Panc1 (cell line): Measurements from ENCODE around the gene SLC25A46. TPM values are rescaled to one million over a fixed set of nuclear protein-coding genes. Genes with fewer than 3 reads are reported as not detected.

Experiments used
- ATAC-seq: fragments of 200-7000 bp; cut with Tn5 transposase; 2 replicates; pipeline ENCODE4 v1.9.1; 2020; ENCODE audit warnings: mild to moderate bottlenecking, moderate library complexity
- BruUV-seq: library from RNA; stranded (reverse); fragments of 400-500 nt; replicated peaks from 2 replicates; lab custom pipeline; 2021; lab: Mats Ljungman, UMichigan
- CTCF ChIA-PET: fragments of 300-600 bp; sonication (Branson Sonifier 250); formaldehyde crosslinking; loops from one replicate; lab custom pipeline; 2022; ENCODE audit warnings: antibody characterized with exemption; lab: Charles Lee
- POLR2A ChIA-PET: fragments of 300-600 bp; sonication (Branson Sonifier 250); formaldehyde crosslinking; loops from one replicate; lab custom pipeline; 2022; ENCODE audit warnings: antibody characterized with exemption; lab: Charles Lee
- DNase-seq: peaks from one replicate; pipeline ENCODE4 v3.0.0-alpha.2; 2010; ENCODE audit warnings: low read depth, low spot score
- H3K27ac ChIP-seq: 2 replicates; pipeline ENCODE4 v1.5.1; 2011; ENCODE audit warnings: mild to moderate bottlenecking, low read length, inconsistent platforms
- H3K27me3 ChIP-seq: fragments of 200-500 bp; sonication (Bioruptor generic); 2 replicates; pipeline ENCODE4 v1.6.0; 2014; ENCODE audit warnings: low read length, inconsistent platforms; ENCODE audit not compliant: control insufficient read depth, insufficient read depth
- H3K36me3 ChIP-seq: fragments of 200-500 bp; sonication (Bioruptor generic); 2 replicates; pipeline ENCODE4 v1.5.1; 2014; ENCODE audit warnings: inconsistent platforms, mild to moderate bottlenecking, low read length, moderate library complexity; ENCODE audit not compliant: control insufficient read depth, insufficient read depth
- H3K4me1 ChIP-seq: 2 replicates; pipeline ENCODE4 v1.5.1; 2011; ENCODE audit warnings: inconsistent platforms, mild to moderate bottlenecking, low read length, moderate library complexity; ENCODE audit not compliant: control insufficient read depth, insufficient read depth
- H3K4me3 ChIP-seq, 2 experiments: 2 replicates each; pipeline ENCODE4 v1.5.1; 2011 to 2012; ENCODE audit warnings: low read depth in 2 of 2, low read length in 2 of 2, mild to moderate bottlenecking in 2 of 2, inconsistent platforms in 1 of 2, moderate library complexity in 1 of 2
- H3K9me3 ChIP-seq: fragments of 200-500 bp; sonication (Bioruptor generic); 2 replicates; pipeline ENCODE4 v1.5.1; 2014; ENCODE audit warnings: low read depth, mild to moderate bottlenecking, inconsistent platforms, low read length, moderate library complexity; ENCODE audit not compliant: control insufficient read depth, insufficient read depth
- POLR2AphosphoS5 ChIP-seq: IDR thresholded peaks from 2 replicates; pipeline ENCODE4 v1.6.1; 2012; ENCODE audit warnings: mild to moderate bottlenecking, low read depth, low read length, moderate library complexity
- REST ChIP-seq, 2 experiments: IDR thresholded peaks; 2 replicates each; pipeline ENCODE4 v1.6.1; 2011 to 2012; ENCODE audit warnings: low read depth in 2 of 2, control low read depth in 1 of 2, low read length in 1 of 2, mild to moderate bottlenecking in 1 of 2, moderate library complexity in 1 of 2; ENCODE audit not compliant: insufficient read depth in 1 of 2
- SIN3A ChIP-seq: IDR thresholded peaks from 2 replicates; pipeline ENCODE4 v1.6.1; 2012; ENCODE audit warnings: low read depth, mild to moderate bottlenecking, low read length, moderate library complexity, borderline replicate concordance; ENCODE audit not compliant: insufficient read depth
- TCF7L2 ChIP-seq: IDR thresholded peaks from 2 replicates; pipeline ENCODE4 v1.6.1; 2011; ENCODE audit warnings: mild to moderate bottlenecking, low read depth, low read length, inconsistent platforms
- in situ Hi-C: cut with HindIII; loops from 2 replicates; pipeline ENCODE4 v1.10.0; 2016; ENCODE audit warnings: low sequenced_read_pairs, low pct_unique_long_range_greater_than_20kb
- intact Hi-C: fragments of 100-400 bp; cut with micrococcal nuclease; formaldehyde crosslinking; loops from one replicate; pipeline ENCODE4 v1.10.0; 2022; ENCODE audit not compliant: unreplicated experiment
- total RNA-seq: library from RNA; stranded (reverse); gene quantifications from one replicate; pipeline ENCODE4 v1.2.1, GENCODE V29; 2021; ENCODE audit not compliant: unreplicated experiment
- TF ChIP-seq, protein P1 (sequence below): fragments of 450-650 bp; IDR thresholded peaks from 2 replicates; pipeline ENCODE4 v1.5.1; 2017; ENCODE audit warnings: mild to moderate bottlenecking

The SLC25A46 gene
- total RNA-seq, 1 experiment from 2014 or later = 34.5 TPM

DNA sequence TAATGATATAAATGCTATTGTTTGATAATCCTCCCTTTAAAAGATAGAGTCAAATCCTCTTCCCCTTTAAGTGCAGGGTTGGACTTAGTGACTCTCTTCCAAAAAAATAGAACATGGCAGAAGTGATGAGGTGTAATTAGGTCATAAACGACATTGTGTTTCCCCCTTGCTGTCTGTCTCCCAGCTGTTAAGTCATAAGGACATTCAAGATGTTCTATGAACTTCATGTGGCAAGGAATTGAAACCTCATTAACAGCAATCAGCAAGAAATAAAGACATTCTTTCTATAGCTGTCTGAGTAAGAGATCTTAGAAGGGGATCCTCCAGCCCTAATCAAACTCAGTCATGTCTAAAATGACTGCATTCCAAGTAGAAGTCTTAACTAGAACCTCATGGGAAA lies 3.3 kb upstream of the SLC25A46 start:
- H3K4me1 ChIP-seq = peaks cover 4% of the 10 kb centered on the region; the same call in 1 of the 2 replicates
- no peaks in the 10 kb centered on the region for H3K9me3 ChIP-seq
- H3K36me3 ChIP-seq = no peaks in the 10 kb centered on the region; the same call in 1 of the 2 replicates
- ChIA-PET POLR2A (no interaction called here), CTCF (no interaction called here)
- DNase-seq (no peak), ATAC-seq (no peak)
- H3K27me3 ChIP-seq = peaks cover 3% of the 10 kb centered on the region; the same call in 1 of the 2 replicates
- intact Hi-C loops = no loop called here
- in situ Hi-C loops = no loop called here
- H3K27ac ChIP-seq = no peak overlapping the region
- TF ChIP-seq, protein P1, sequence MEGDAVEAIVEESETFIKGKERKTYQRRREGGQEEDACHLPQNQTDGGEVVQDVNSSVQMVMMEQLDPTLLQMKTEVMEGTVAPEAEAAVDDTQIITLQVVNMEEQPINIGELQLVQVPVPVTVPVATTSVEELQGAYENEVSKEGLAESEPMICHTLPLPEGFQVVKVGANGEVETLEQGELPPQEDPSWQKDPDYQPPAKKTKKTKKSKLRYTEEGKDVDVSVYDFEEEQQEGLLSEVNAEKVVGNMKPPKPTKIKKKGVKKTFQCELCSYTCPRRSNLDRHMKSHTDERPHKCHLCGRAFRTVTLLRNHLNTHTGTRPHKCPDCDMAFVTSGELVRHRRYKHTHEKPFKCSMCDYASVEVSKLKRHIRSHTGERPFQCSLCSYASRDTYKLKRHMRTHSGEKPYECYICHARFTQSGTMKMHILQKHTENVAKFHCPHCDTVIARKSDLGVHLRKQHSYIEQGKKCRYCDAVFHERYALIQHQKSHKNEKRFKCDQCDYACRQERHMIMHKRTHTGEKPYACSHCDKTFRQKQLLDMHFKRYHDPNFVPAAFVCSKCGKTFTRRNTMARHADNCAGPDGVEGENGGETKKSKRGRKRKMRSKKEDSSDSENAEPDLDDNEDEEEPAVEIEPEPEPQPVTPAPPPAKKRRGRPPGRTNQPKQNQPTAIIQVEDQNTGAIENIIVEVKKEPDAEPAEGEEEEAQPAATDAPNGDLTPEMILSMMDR = no peak
- TF ChIP-seq TCF7L2 (no peak), POLR2AphosphoS5 (no peak), REST (IDR thresholded peaks at IDR 0.05; ENCODE audit: insufficient read depth in 1 of 2, low read depth in 2 of 2, low read length in 1 of 2) (no peak), SIN3A (no peak)
- no peak overlapping the region for H3K4me3 ChIP-seq
- no TSS peak for BruUV-seq

DNA sequence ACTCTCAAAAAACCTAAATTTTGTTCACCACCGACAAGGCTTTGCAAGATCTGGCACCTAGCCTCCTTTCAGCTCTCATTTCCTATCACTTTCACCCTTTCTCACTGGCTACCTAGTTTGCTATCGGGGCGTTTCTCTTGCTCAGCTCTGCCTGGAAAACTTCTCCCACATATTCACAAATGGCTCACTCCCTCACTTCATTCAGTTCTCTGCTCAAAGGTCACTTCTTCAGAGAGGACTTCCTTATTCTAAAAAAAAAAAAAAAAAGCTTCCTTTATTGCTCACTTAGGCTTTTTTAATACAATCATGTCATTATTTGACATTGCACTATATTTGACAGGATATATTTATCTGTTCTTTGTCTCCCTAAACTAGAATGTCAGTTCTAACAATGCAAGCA lies 2.1 kb upstream of the SLC25A46 start:
- no peak for DNase-seq
- no peak for TF ChIP-seq POLR2AphosphoS5
- TF ChIP-seq REST (IDR thresholded peaks at IDR 0.05; ENCODE audit: insufficient read depth in 1 of 2, low read depth in 2 of 2, low read length in 1 of 2) = no peak
- TF ChIP-seq TCF7L2 = no peak
- TF ChIP-seq, protein P1 = no peak
- no peak for TF ChIP-seq SIN3A
- no peak for ATAC-seq
- in situ Hi-C loops (no loop called here), intact Hi-C loops (no loop called here)
- H3K4me1 ChIP-seq = peaks cover 4% of the 10 kb centered on the region
- no TSS peak for BruUV-seq
- no peaks in the 10 kb centered on the region for H3K9me3 ChIP-seq
- ChIA-PET CTCF (no interaction called here), POLR2A (no interaction called here)
- no peaks in the 10 kb centered on the region; the same call in 1 of the 2 replicates for H3K36me3 ChIP-seq
- H3K27me3 ChIP-seq = peaks cover 3% of the 10 kb centered on the region; the same call in 1 of the 2 replicates
- no peak overlapping the region for H3K4me3 ChIP-seq
- no peak overlapping the region for H3K27ac ChIP-seq
